ENCODE results near the gene LST1.

- TF ChIP-seq CTCF (IDR thresholded peaks at IDR 0.05): no peak
- TF ChIP-seq POLR2A (IDR thresholded peaks at IDR 0.05): no peak
These were observed 36.6 kb downstream of the LST1 start for GRCh38 chr6:31622684-31623091.
